Osteocyte (in vitro differentiated cells): ENCODE measurements around the gene OAS3. TPM values are rescaled to one million over a fixed set of nuclear protein-coding genes. Genes with fewer than 3 reads are reported as not detected.

Experiments used
- DNase-seq: peaks from one replicate; pipeline ENCODE4 v3.0.0; 2021; ENCODE audit warnings: mixed read lengths; ENCODE audit not compliant: unreplicated experiment; ENCODE audit errors: extremely low spot score
- H3K27ac Mint-ChIP-seq: one replicate; pipeline ENCODE4 v1.8.0; 2021; ENCODE audit warnings: mild to moderate bottlenecking, mixed read lengths; ENCODE audit not compliant: unreplicated experiment
- H3K27me3 Mint-ChIP-seq: one replicate; pipeline ENCODE4 v1.8.0; 2021; ENCODE audit warnings: mixed read lengths; ENCODE audit not compliant: unreplicated experiment
- H3K36me3 Mint-ChIP-seq: one replicate; pipeline ENCODE4 v1.8.0; 2021; ENCODE audit warnings: mixed read lengths; ENCODE audit not compliant: unreplicated experiment
- H3K4me1 Mint-ChIP-seq: one replicate; pipeline ENCODE4 v1.8.0; 2021; ENCODE audit warnings: mixed read lengths; ENCODE audit not compliant: unreplicated experiment
- H3K4me3 Mint-ChIP-seq: one replicate; pipeline ENCODE4 v1.8.0; 2021; ENCODE audit warnings: mild to moderate bottlenecking, moderate library complexity, mixed read lengths; ENCODE audit not compliant: unreplicated experiment
- H3K9me3 Mint-ChIP-seq: one replicate; pipeline ENCODE4 v1.8.0; 2021; ENCODE audit warnings: mixed read lengths; ENCODE audit not compliant: unreplicated experiment
- total RNA-seq: library from RNA; stranded (reverse); gene quantifications from 2 replicates; pipeline ENCODE4 v1.2.1, GENCODE V29; 2021
- TF ChIP-seq, protein P1 (sequence below): fragments of 200-600 bp; sonication (generic); IDR thresholded peaks from 2 replicates; pipeline ENCODE4 v1.5.0; 2021; ENCODE audit warnings: antibody characterized with exemption, mild to moderate bottlenecking, moderate library complexity

Gene OAS3
- total RNA-seq, 1 donor from 2014 or later: 0.13 TPM

DNA sequence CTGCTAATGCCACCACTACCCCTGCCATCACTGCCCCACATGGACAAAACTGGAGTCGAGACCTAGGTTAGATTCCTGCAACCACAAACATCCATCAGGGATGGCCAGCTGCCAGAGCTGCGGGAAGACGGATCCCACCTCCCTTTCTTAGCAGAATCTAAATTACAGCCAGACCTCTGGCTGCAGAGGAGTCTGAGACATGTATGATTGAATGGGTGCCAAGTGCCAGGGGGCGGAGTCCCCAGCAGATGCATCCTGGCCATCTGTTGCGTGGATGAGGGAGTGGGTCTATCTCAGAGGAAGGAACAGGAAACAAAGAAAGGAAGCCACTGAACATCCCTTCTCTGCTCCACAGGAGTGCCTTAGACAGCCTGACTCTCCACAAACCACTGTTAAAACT is 33.0 kb downstream of the OAS3 start:
- Mint-ChIP-seq H3K27me3 (no peaks in the 10 kb centered on the region), H3K9me3 (no peaks in the 10 kb centered on the region), H3K4me1 (no peaks in the 10 kb centered on the region), H3K4me3 (no peak overlapping the region), H3K27ac (no peak overlapping the region), H3K36me3 (no peaks in the 10 kb centered on the region)
- TF ChIP-seq, protein P1, sequence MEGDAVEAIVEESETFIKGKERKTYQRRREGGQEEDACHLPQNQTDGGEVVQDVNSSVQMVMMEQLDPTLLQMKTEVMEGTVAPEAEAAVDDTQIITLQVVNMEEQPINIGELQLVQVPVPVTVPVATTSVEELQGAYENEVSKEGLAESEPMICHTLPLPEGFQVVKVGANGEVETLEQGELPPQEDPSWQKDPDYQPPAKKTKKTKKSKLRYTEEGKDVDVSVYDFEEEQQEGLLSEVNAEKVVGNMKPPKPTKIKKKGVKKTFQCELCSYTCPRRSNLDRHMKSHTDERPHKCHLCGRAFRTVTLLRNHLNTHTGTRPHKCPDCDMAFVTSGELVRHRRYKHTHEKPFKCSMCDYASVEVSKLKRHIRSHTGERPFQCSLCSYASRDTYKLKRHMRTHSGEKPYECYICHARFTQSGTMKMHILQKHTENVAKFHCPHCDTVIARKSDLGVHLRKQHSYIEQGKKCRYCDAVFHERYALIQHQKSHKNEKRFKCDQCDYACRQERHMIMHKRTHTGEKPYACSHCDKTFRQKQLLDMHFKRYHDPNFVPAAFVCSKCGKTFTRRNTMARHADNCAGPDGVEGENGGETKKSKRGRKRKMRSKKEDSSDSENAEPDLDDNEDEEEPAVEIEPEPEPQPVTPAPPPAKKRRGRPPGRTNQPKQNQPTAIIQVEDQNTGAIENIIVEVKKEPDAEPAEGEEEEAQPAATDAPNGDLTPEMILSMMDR: no peak
- no peak for DNase-seq

DNA sequence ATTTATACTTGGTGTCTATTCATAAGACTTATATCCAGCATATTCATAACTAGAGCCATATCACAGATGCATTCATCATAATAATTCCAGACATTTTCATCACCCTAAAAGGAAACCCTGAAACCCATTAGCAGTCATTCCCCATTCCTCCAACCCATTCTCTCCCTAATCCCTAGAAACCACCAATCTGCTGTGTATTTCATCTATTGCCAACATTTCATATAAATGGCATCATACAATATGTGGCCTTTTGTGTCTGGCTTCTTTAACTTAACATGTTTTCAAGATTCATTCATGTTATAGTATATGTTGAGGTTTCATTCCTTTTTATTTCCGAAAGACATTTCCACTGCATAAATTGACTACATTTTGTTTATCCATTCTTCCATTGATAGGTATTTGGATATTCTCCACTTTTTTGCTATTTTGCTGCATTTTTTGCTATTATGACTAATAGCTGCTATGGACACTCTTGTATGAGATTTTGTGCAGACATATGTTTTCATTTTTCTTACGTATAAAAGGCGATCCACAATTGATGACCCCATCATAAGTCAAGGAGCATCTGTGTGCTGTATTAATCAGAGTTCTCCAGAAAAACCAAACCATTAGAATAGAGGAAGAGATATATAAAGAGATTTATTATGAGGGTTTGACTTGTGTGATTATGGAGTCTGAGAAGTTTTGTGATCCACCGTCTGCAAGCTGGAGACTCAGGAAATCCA is 34.9 kb downstream of the OAS3 start:
- DNase-seq: no peak
- Mint-ChIP-seq H3K9me3 (no peaks in the 10 kb centered on the region), H3K4me1 (no peaks in the 10 kb centered on the region), H3K27me3 (no peaks in the 10 kb centered on the region), H3K27ac (no peak overlapping the region), H3K36me3 (no peaks in the 10 kb centered on the region), H3K4me3 (no peak overlapping the region)
- TF ChIP-seq, protein P1: no peak

DNA sequence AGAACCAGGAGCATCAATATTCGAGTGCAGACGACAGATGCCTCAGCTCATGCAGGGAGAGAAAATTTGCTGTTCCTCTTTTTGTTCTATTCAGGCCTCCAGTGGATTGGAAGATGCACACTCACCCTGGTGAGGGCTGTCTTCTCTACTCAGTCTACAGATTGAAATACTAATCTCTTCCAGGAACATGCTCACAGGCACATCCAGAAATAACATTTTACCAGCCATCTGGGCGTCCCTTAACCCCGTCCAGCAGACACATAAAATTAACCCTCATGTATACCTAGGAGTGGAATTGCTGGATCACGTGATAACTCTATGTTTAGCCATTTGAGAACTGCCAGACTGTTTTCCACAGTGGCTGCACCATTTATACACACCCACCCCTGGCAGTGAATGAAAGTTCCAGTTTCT is 35.6 kb downstream of the OAS3 start:
- no peaks in the 10 kb centered on the region for H3K9me3 Mint-ChIP-seq
- TF ChIP-seq, protein P1: no peak
- H3K27ac Mint-ChIP-seq: no peak overlapping the region
- H3K27me3 Mint-ChIP-seq: no peaks in the 10 kb centered on the region
- no peak for DNase-seq
- H3K4me1 Mint-ChIP-seq: no peaks in the 10 kb centered on the region
- H3K4me3 Mint-ChIP-seq: no peak overlapping the region
- H3K36me3 Mint-ChIP-seq: no peaks in the 10 kb centered on the region

DNA sequence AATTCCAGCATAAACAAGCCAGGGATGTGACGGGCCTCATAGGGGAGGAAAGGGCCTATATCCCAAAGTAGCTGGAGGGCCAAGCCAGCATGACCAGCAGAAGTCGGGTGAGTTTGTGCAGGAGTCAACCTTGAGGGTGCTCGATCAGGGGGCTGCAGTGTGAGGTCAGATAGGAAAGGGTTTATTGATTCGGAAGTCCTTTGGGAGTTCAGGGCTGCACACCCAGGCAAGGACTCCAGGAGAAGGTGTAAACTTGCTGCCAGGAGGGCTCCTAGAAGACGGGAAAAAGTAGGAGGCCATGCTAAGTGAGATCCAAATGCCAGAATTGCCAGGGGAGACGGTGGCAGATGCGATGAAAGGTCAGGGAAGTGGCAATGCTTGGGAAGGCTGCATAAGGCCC is 36.6 kb downstream of the OAS3 start:
- no peaks in the 10 kb centered on the region for H3K27me3 Mint-ChIP-seq
- no peak for DNase-seq
- no peaks in the 10 kb centered on the region for H3K4me1 Mint-ChIP-seq
- no peak overlapping the region for H3K4me3 Mint-ChIP-seq
- TF ChIP-seq, protein P1: no peak
- no peaks in the 10 kb centered on the region for H3K36me3 Mint-ChIP-seq
- H3K27ac Mint-ChIP-seq: no peak overlapping the region
- no peaks in the 10 kb centered on the region for H3K9me3 Mint-ChIP-seq

DNA sequence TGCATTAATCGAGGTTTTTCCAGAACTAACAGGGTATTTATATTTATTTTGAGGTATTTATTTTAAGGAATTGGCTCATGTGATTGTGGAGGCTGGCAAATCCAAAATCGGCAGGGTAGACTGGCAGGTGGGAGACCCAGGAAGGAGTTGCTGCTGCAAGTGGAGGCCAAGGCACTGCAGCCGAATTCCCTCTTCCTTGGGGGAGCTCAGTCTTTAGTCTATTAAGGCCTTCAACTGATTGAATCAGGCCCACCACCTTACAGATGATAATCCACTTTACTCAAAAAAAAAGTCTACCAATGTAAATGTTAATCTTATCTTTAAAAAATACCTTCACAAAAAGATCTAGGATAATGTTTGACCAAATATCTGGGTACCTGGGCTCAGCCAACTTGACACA is 38.9 kb downstream of the OAS3 start:
- Mint-ChIP-seq H3K4me1 (no peaks in the 10 kb centered on the region), H3K36me3 (no peaks in the 10 kb centered on the region), H3K27ac (no peak overlapping the region), H3K27me3 (peaks cover 3% of the 10 kb centered on the region), H3K9me3 (peaks cover 12% of the 10 kb centered on the region), H3K4me3 (no peak overlapping the region)
- no peak for DNase-seq
- TF ChIP-seq, protein P1: no peak
